HG03064 (cell line): ENCODE data around the gene RPS6KL1.

ENCODE experiments used
- ATAC-seq: cut with Tn5 transposase; IDR thresholded peaks from one replicate; pipeline ENCODE4 v1.9.1; 2021; ENCODE audit warnings: low read depth; ENCODE audit not compliant: unreplicated experiment

Gene RPS6KL1

GRCh38 chr14:74860899-74861733 is 61.9 kb downstream of the RPS6KL1 start:
- no peak for ATAC-seq

GRCh38 chr14:74859757-74860552 is 63.1 kb downstream of the RPS6KL1 start:
- no peak for ATAC-seq

DNA sequence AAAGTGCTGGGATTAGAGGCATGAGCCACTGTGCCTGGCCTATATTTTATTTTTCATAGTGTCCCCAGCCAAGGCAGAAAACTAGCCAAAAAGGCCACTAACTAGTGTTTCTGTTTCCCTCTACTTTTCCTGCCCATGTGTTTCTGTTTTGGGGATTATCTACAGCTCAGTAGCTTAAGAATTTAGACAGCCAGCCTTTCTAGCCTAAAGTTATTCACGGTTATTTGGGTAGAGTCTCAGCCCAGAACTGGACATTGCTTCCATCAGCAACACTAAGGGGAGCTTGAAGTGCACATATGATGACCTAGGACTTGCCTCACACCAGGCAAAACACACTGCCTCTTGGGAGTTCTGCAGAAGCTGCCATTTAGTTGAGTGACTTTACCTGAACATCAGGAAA is 65.0 kb downstream of the RPS6KL1 start:
- ATAC-seq: no peak

- no peak for ATAC-seq
Measured at GRCh38 chr14:74856366-74856765, 66.7 kb downstream of the RPS6KL1 start.

GRCh38 chr14:74855945-74856344 is 67.1 kb downstream of the RPS6KL1 start:
- no peak for ATAC-seq

DNA sequence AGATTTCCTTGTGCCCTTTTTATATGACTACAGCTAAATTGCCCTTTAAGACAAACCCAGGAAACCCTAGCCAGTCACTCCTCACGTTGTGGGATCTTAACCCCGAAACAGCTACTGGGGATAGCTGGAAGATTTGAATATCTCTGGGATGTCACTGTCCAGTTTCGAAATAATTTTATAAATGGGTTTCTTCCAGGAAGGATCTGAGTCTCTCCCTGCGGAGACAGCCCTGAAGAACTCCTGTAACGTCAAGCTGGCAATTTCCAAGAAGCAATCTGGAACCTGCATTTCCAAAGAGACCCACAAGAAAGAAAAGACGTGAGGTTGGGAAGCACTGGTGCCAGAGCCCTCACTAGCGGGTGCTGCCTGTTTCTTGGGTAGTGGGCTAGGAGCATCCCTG is 68.0 kb downstream of the RPS6KL1 start:
- no peak for ATAC-seq
